H1 (cell line): ENCODE results near the gene CD247. TPM values are rescaled to one million over a fixed set of nuclear protein-coding genes. Genes with fewer than 3 reads are reported as not detected.

Source experiments
- ATF3 ChIP-seq: IDR thresholded peaks from 2 replicates; pipeline ENCODE4 v1.6.1; 2011; ENCODE audit warnings: low read depth, mild to moderate bottlenecking, low read length; ENCODE audit not compliant: insufficient read depth
- CTCF ChIP-seq, 3 experiments: IDR thresholded peaks; 1 replicate in 2 of 3; 2 replicates in 1 of 3; pipeline versions ENCODE4 v1.5.1 to v1.6.1; 2011; ENCODE audit warnings: low read length in 3 of 3, mild to moderate bottlenecking in 3 of 3, inconsistent platforms in 2 of 3, low read depth in 1 of 3, moderate library complexity in 1 of 3; ENCODE audit not compliant: insufficient read depth in 1 of 3; ENCODE audit errors: control extremely low read depth in 1 of 3
- NRF1 ChIP-seq: IDR thresholded peaks from 2 replicates; pipeline ENCODE4 v1.6.1; 2011; ENCODE audit warnings: mild to moderate bottlenecking, low read depth, low read length, improper control_type of control experiment
- RXRA ChIP-seq: IDR thresholded peaks from 2 replicates; pipeline ENCODE4 v1.6.1; 2011; ENCODE audit warnings: low read depth, mild to moderate bottlenecking, low read length, moderate library complexity; ENCODE audit not compliant: insufficient read depth
- polyA plus RNA-seq, 7 experiments: library from polyadenylated mRNA; depleted of rRNA in 3 of 7; stranded (reverse) in 5 of 7; unstranded in 2 of 7; fragments of >200 nt in 5 of 7; fragments of 200-250 nt in 2 of 7; gene quantifications; 1 replicate in 5 of 7; 2 replicates in 1 of 7; 4 replicates in 1 of 7; pipeline versions ENCODE4 v1.2.1 to v1.2.3, GENCODE V29; 2011 to 2013; ENCODE audit warnings: missing spikeins in 2 of 7, mixed read lengths in 2 of 7
- total RNA-seq: library from RNA; stranded (reverse); fragmentation: NEBNext Ultra II Directional; extraction: Animal tissue kit (Norgen Biotek cat#: 25700); gene quantifications from 2 replicates; pipeline ENCODE4 v1.2.1, GENCODE V29; 2021
- TF ChIP-seq, protein P1 (sequence below): fragments of 300-600 bp; sonication (generic); IDR thresholded peaks from 2 replicates; pipeline ENCODE4 v1.7.1; 2012; ENCODE audit warnings: low read length, moderate library complexity, mild to moderate bottlenecking, inconsistent platforms; ENCODE audit not compliant: insufficient replicate concordance
- TF ChIP-seq, protein P2 (sequence below): IDR thresholded peaks from 2 replicates; pipeline ENCODE4 v1.6.1; 2012; ENCODE audit warnings: inconsistent platforms

The CD247 gene
- total and polyA plus RNA-seq, 2 of the 8 experiments (the other 6 are each of a cell fraction or from before 2014, with no cell fraction given), result 2.0 to 2.2 TPM

- TF ChIP-seq, protein P1, sequence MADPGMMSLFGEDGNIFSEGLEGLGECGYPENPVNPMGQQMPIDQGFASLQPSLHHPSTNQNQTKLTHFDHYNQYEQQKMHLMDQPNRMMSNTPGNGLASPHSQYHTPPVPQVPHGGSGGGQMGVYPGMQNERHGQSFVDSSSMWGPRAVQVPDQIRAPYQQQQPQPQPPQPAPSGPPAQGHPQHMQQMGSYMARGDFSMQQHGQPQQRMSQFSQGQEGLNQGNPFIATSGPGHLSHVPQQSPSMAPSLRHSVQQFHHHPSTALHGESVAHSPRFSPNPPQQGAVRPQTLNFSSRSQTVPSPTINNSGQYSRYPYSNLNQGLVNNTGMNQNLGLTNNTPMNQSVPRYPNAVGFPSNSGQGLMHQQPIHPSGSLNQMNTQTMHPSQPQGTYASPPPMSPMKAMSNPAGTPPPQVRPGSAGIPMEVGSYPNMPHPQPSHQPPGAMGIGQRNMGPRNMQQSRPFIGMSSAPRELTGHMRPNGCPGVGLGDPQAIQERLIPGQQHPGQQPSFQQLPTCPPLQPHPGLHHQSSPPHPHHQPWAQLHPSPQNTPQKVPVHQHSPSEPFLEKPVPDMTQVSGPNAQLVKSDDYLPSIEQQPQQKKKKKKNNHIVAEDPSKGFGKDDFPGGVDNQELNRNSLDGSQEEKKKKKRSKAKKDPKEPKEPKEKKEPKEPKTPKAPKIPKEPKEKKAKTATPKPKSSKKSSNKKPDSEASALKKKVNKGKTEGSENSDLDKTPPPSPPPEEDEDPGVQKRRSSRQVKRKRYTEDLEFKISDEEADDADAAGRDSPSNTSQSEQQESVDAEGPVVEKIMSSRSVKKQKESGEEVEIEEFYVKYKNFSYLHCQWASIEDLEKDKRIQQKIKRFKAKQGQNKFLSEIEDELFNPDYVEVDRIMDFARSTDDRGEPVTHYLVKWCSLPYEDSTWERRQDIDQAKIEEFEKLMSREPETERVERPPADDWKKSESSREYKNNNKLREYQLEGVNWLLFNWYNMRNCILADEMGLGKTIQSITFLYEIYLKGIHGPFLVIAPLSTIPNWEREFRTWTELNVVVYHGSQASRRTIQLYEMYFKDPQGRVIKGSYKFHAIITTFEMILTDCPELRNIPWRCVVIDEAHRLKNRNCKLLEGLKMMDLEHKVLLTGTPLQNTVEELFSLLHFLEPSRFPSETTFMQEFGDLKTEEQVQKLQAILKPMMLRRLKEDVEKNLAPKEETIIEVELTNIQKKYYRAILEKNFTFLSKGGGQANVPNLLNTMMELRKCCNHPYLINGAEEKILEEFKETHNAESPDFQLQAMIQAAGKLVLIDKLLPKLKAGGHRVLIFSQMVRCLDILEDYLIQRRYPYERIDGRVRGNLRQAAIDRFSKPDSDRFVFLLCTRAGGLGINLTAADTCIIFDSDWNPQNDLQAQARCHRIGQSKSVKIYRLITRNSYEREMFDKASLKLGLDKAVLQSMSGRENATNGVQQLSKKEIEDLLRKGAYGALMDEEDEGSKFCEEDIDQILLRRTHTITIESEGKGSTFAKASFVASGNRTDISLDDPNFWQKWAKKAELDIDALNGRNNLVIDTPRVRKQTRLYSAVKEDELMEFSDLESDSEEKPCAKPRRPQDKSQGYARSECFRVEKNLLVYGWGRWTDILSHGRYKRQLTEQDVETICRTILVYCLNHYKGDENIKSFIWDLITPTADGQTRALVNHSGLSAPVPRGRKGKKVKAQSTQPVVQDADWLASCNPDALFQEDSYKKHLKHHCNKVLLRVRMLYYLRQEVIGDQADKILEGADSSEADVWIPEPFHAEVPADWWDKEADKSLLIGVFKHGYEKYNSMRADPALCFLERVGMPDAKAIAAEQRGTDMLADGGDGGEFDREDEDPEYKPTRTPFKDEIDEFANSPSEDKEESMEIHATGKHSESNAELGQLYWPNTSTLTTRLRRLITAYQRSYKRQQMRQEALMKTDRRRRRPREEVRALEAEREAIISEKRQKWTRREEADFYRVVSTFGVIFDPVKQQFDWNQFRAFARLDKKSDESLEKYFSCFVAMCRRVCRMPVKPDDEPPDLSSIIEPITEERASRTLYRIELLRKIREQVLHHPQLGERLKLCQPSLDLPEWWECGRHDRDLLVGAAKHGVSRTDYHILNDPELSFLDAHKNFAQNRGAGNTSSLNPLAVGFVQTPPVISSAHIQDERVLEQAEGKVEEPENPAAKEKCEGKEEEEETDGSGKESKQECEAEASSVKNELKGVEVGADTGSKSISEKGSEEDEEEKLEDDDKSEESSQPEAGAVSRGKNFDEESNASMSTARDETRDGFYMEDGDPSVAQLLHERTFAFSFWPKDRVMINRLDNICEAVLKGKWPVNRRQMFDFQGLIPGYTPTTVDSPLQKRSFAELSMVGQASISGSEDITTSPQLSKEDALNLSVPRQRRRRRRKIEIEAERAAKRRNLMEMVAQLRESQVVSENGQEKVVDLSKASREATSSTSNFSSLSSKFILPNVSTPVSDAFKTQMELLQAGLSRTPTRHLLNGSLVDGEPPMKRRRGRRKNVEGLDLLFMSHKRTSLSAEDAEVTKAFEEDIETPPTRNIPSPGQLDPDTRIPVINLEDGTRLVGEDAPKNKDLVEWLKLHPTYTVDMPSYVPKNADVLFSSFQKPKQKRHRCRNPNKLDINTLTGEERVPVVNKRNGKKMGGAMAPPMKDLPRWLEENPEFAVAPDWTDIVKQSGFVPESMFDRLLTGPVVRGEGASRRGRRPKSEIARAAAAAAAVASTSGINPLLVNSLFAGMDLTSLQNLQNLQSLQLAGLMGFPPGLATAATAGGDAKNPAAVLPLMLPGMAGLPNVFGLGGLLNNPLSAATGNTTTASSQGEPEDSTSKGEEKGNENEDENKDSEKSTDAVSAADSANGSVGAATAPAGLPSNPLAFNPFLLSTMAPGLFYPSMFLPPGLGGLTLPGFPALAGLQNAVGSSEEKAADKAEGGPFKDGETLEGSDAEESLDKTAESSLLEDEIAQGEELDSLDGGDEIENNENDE, result no peak
- TF ChIP-seq ATF3, result no peak
- TF ChIP-seq, protein P2, sequence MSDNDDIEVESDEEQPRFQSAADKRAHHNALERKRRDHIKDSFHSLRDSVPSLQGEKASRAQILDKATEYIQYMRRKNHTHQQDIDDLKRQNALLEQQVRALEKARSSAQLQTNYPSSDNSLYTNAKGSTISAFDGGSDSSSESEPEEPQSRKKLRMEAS, result no peak
- TF ChIP-seq NRF1, result no peak
- TF ChIP-seq CTCF (IDR thresholded peaks at IDR 0.05; ENCODE audit: control extremely low read depth in 1 of 3, insufficient read depth in 1 of 3, low read depth in 1 of 3, low read length in 3 of 3), result no peak
- TF ChIP-seq RXRA, result no peak
- TF ChIP-seq, all 59 proteins: peak for 0
These were observed 67.5 kb downstream of the CD247 start (continued) for GRCh38 chr1:167450843-167451242.
